Fibroblast of villous mesenchyme (primary cell): Measurements from ENCODE around the gene ARSI. TPM values are rescaled to one million over a fixed set of nuclear protein-coding genes. Genes with fewer than 3 reads are reported as not detected.

Experiments used
- DNase-seq: peaks from one replicate; pipeline ENCODE4 v3.0.0-alpha.2; 2010; ENCODE audit warnings: low read depth
- H3K4me3 ChIP-seq: 2 replicates; pipeline ENCODE4 v1.5.1; 2011; ENCODE audit warnings: low read depth, mild to moderate bottlenecking, low read length
- CTCF ChIP-seq: IDR thresholded peaks from 2 replicates; pipeline ENCODE4 v1.5.1; 2012; ENCODE audit warnings: low read depth, mild to moderate bottlenecking, low read length; ENCODE audit not compliant: insufficient read depth
- total RNA-seq: library from RNA; depleted of rRNA; stranded (reverse); fragments of >200 nt; gene quantifications from 2 replicates; pipeline ENCODE4 v1.2.3, GENCODE V29; 2012

ARSI gene
- total RNA-seq: 13.8 and 23.5 TPM in 2 replicates

- peak; percentile 86 for DNase-seq
- H3K4me3 ChIP-seq: peak within 1 kb of the TSS; percentile 60
- peak; percentile 31 for TF ChIP-seq CTCF
These were observed at the start of gene ARSI for GRCh38 chr5:150302301-150303069. ARSI (minus strand) TSS chr5:150302905; CDS start chr5:150302373, 532 bp downstream.

DNA sequence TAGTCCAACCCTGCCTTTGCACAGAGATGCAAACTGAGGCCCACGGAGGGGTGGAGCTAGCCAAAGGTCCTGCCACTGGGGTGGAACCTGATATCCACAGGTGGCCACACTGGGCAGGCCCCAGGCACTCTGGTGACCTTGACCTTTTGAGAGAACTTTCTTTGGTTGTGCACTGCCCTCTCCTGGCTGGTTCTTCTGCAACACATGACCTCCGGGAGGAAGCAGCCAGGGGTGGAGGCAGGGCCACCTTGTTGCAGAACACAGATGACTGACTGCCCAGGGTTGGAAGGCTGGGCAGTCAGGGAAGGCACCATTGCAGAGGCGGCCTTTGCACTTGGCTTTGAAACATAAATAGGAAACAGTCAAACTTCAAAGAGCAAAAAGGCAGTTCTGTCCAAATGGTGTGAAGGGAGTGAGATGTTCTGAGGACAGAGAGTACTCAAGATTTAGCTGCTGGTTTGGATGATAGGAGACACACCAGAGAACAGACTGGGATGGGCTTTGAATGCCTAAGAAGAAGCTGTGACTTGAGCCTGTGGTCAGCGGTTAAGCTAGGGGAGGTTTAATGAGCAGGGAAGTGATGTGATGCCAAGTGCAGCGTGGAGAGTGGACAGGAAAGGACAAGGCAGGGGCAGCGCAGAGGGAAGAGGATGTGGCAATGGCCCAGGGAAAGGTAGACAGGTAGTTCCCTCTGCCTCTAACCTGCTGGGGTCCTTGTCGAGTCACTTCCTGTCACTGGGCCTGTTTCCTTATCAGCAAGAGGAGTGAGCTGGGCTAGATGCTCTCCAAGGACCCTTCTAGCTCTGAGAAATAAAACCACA is 48.0 kb upstream of the ARSI start:
- peak; percentile 79 for TF ChIP-seq CTCF
- H3K4me3 ChIP-seq: no peak overlapping the region
- DNase-seq: peak; percentile 86

- DNase-seq: no peak
- no peak for TF ChIP-seq CTCF
- H3K4me3 ChIP-seq: no peak overlapping the region
These were observed 47.1 kb upstream of the ARSI start for GRCh38 chr5:150349681-150350275.

GRCh38 chr5:150347451-150347850 is 44.7 kb upstream of the ARSI start:
- TF ChIP-seq CTCF: no peak
- DNase-seq: no peak

GRCh38 chr5:150347003-150347402 is 44.3 kb upstream of the ARSI start:
- H3K4me3 ChIP-seq: no peak overlapping the region
- TF ChIP-seq CTCF: no peak
- no peak for DNase-seq

More at GRCh38 chr5:150347451-150347850, 44.7 kb upstream of the ARSI start:
- H3K4me3 ChIP-seq: no peak overlapping the region

- no peak overlapping the region for H3K4me3 ChIP-seq
- no peak for TF ChIP-seq CTCF
- DNase-seq: no peak
These were observed 43.9 kb upstream of the ARSI start for GRCh38 chr5:150346592-150346991.
